OCI-LY3 (cell line): ENCODE data around the gene BCAT1.

Experiments
- H2AFZ ChIP-seq: fragments of 200-600, 300-600 bp; shearing (Covaris generic); 2 replicates; pipeline ENCODE4 v1.6.0; 2014; ENCODE audit warnings: antibody characterized with exemption, low read depth, low read length
- H3K27ac ChIP-seq: fragments of 200-600, 300-600 bp; sonication (generic); 2 replicates; pipeline ENCODE4 v1.5.1; 2014; ENCODE audit warnings: mild to moderate bottlenecking, low read length, moderate library complexity, mixed read lengths
- H3K27me3 ChIP-seq: fragments of 200-600, 300-600 bp; sonication (generic); 2 replicates; pipeline ENCODE4 v1.6.1; 2014; ENCODE audit warnings: low read depth, low read length, mixed read lengths
- H3K36me3 ChIP-seq: fragments of 200-600, 300-600 bp; sonication (generic); replicated peaks from 2 replicates; pipeline ENCODE3; 2014; ENCODE audit warnings: low read depth, low read length, mixed read lengths
- H3K4me1 ChIP-seq: fragments of 300-600, 200-600 bp; sonication (generic); 2 replicates; pipeline ENCODE4 v1.6.1; 2014; ENCODE audit warnings: low read length, mixed read lengths
- H3K4me2 ChIP-seq: fragments of 200-600, 300-600 bp; sonication (generic); 2 replicates; pipeline ENCODE4 v1.6.1; 2014; ENCODE audit warnings: low read length, mixed read lengths
- H3K4me3 ChIP-seq: fragments of 300-600, 200-600 bp; sonication (generic); 2 replicates; pipeline ENCODE4 v1.5.1; 2014; ENCODE audit warnings: antibody characterized with exemption, mild to moderate bottlenecking, low read length, moderate library complexity
- H3K79me2 ChIP-seq: fragments of 300-600, 200-600 bp; shearing (Covaris generic); 2 replicates; pipeline ENCODE4 v1.6.1; 2014; ENCODE audit warnings: mild to moderate bottlenecking, low read length, mixed read lengths
- H3K9ac ChIP-seq: fragments of 300-600, 200-600 bp; shearing (Covaris generic); 2 replicates; pipeline ENCODE4 v1.6.0; 2014; ENCODE audit warnings: mild to moderate bottlenecking, low read length, moderate library complexity
- H3K9me3 ChIP-seq: fragments of 200-600, 300-600 bp; shearing (Covaris generic); 2 replicates; pipeline ENCODE4 v1.6.1; 2014; ENCODE audit warnings: low read length, mixed read lengths; ENCODE audit not compliant: insufficient read depth
- H4K20me1 ChIP-seq: fragments of 200-600, 300-600 bp; sonication (generic); 2 replicates; pipeline ENCODE4 v1.6.1; 2016; ENCODE audit warnings: low read length, mixed read lengths; ENCODE audit not compliant: insufficient read depth
- EZH2phosphoT487 ChIP-seq: fragments of 200-600 bp; shearing (Covaris generic); IDR thresholded peaks from 2 replicates; pipeline ENCODE4 v1.6.1; 2018; ENCODE audit warnings: antibody characterized with exemption, mixed run types, low read depth
- TF ChIP-seq, protein P1 (sequence below): fragments of 200-600, 300-600 bp; sonication (generic); IDR thresholded peaks from 2 replicates; pipeline ENCODE4 v1.5.1; 2014; ENCODE audit warnings: antibody characterized with exemption, low read length, low read depth

BCAT1 gene

GRCh38 chr12:24845615-24846014, 103.3 kb downstream of the BCAT1 start:
- Histone ChIP-seq H3K79me2 (peaks cover 6% of the 10 kb centered on the region; the same call in 1 of the 2 replicates), H3K27me3 (no peaks in the 10 kb centered on the region), H3K4me3 (no peak overlapping the region), H2AFZ (no peak overlapping the region), H3K9me3 (no peaks in the 10 kb centered on the region), H3K27ac (no peak overlapping the region), H3K4me1 (peaks cover 7% of the 10 kb centered on the region), H3K36me3 (peaks cover 26% of the 10 kb centered on the region), H3K9ac (no peak overlapping the region), H4K20me1 (no peaks in the 10 kb centered on the region), H3K4me2 (no peak overlapping the region)
- TF ChIP-seq, protein P1, sequence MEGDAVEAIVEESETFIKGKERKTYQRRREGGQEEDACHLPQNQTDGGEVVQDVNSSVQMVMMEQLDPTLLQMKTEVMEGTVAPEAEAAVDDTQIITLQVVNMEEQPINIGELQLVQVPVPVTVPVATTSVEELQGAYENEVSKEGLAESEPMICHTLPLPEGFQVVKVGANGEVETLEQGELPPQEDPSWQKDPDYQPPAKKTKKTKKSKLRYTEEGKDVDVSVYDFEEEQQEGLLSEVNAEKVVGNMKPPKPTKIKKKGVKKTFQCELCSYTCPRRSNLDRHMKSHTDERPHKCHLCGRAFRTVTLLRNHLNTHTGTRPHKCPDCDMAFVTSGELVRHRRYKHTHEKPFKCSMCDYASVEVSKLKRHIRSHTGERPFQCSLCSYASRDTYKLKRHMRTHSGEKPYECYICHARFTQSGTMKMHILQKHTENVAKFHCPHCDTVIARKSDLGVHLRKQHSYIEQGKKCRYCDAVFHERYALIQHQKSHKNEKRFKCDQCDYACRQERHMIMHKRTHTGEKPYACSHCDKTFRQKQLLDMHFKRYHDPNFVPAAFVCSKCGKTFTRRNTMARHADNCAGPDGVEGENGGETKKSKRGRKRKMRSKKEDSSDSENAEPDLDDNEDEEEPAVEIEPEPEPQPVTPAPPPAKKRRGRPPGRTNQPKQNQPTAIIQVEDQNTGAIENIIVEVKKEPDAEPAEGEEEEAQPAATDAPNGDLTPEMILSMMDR, result no peak

GRCh38 chr12:24840046-24840800, 108.7 kb downstream of the BCAT1 start:
- TF ChIP-seq EZH2phosphoT487, result no peak
- TF ChIP-seq, protein P1, result no peak
- Histone ChIP-seq H3K27ac (peak overlapping the region; percentile 98), H3K4me1 (peaks cover 51% of the 10 kb centered on the region), H3K4me2 (peak overlapping the region; percentile 97), H3K79me2 (peaks cover 14% of the 10 kb centered on the region), H2AFZ (no peak overlapping the region), H3K9me3 (no peaks in the 10 kb centered on the region), H3K4me3 (peak overlapping the region; percentile 66), H3K36me3 (peaks cover 26% of the 10 kb centered on the region), H3K27me3 (no peaks in the 10 kb centered on the region), H3K9ac (peak overlapping the region; percentile 69), H4K20me1 (no peaks in the 10 kb centered on the region)

DNA sequence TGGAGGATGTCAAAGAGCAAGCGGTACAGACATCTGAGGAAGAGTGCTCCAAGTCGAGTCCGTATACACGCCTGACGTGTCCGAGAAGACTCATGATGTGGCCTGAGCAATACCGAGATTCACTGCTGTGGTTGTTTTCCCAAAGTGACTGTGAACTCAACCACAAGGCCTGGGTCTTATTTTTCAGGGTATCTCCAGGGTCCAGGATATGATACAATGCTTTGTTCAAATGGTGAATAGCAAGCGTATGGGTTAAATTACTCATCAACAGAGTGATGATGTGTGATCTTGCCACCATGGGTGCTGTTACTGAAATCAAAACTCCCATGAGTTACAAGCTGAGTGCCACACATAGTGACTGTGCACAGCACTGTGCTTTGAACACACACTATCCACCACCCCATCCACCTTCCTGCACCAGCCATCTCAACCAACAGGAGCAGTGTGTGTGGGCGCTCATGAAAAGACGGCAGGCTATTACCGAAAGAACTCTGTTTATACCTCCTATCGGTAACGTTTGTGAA, 109.6 kb downstream of the BCAT1 start:
- Histone ChIP-seq H3K9ac (peak overlapping the region; percentile 84), H3K79me2 (peaks cover 14% of the 10 kb centered on the region), H3K4me1 (peaks cover 51% of the 10 kb centered on the region), H4K20me1 (no peaks in the 10 kb centered on the region), H3K4me2 (peak overlapping the region; percentile 97), H3K27me3 (no peaks in the 10 kb centered on the region), H3K27ac (peak overlapping the region; percentile 98), H3K4me3 (peak overlapping the region; percentile 66), H2AFZ (no peak overlapping the region), H3K36me3 (peaks cover 34% of the 10 kb centered on the region), H3K9me3 (no peaks in the 10 kb centered on the region)
- TF ChIP-seq, protein P1, result no peak
- peak; percentile 78; the same call in 1 of the 2 replicates for TF ChIP-seq EZH2phosphoT487

GRCh38 chr12:24838531-24838950, 110.4 kb downstream of the BCAT1 start:
- Histone ChIP-seq H3K4me2 (peak overlapping the region; percentile 97), H3K36me3 (peaks cover 38% of the 10 kb centered on the region), H3K4me1 (peaks cover 51% of the 10 kb centered on the region), H3K9me3 (no peaks in the 10 kb centered on the region), H3K79me2 (peaks cover 14% of the 10 kb centered on the region), H4K20me1 (no peaks in the 10 kb centered on the region), H3K27ac (peak overlapping the region; percentile 98), H3K9ac (peak overlapping the region; percentile 84), H3K4me3 (peak overlapping the region; percentile 66), H2AFZ (no peak overlapping the region), H3K27me3 (no peaks in the 10 kb centered on the region)
- TF ChIP-seq, protein P1, result no peak
- TF ChIP-seq EZH2phosphoT487, result no peak
